Activated CD4-positive, alpha-beta T cell treated with anti-CD3 and anti-CD28 coated beads, Interleukin-2, amount 10 ng/mL, durations not matched to agents 7 days and 5 days (primary cell): ENCODE measurements around the gene OTOP2. TPM values are rescaled to one million over a fixed set of nuclear protein-coding genes. Genes with fewer than 3 reads are reported as not detected.
A peak's percentile ranks its signal among the peaks of the same experiment; 100 is the strongest.

Experiments
- CTCF ChIA-PET: fragments of 350-600 bp; sonication (Branson Sonifier 250); formaldehyde crosslinking; loops from one replicate; lab custom pipeline; 2021; ENCODE audit warnings: antibody characterized with exemption; lab: Charles Lee
- POLR2A ChIA-PET: fragments of 350-600 bp; sonication (Branson Sonifier 250); formaldehyde crosslinking; loops from one replicate; lab custom pipeline; 2021; ENCODE audit warnings: antibody characterized with exemption; lab: Charles Lee
- DNase-seq: peaks from one replicate; pipeline ENCODE4 v3.0.0-alpha.2; 2020
- H3K27ac Mint-ChIP-seq: one replicate; pipeline ENCODE4 v1.8.0; 2021; ENCODE audit warnings: mild to moderate bottlenecking, moderate library complexity, mixed read lengths
- H3K27me3 Mint-ChIP-seq: one replicate; pipeline ENCODE4 v1.8.0; 2021; ENCODE audit warnings: mixed read lengths
- H3K36me3 Mint-ChIP-seq: one replicate; pipeline ENCODE4 v1.8.0; 2021; ENCODE audit warnings: low read depth, mixed read lengths
- H3K4me1 Mint-ChIP-seq: one replicate; pipeline ENCODE4 v1.8.0; 2021; ENCODE audit warnings: mixed read lengths
- H3K4me3 Mint-ChIP-seq: one replicate; pipeline ENCODE4 v1.8.0; 2021; ENCODE audit warnings: mild to moderate bottlenecking, moderate library complexity, mixed read lengths
- H3K9me3 Mint-ChIP-seq: one replicate; pipeline ENCODE4 v1.8.0; 2021; ENCODE audit warnings: mixed read lengths
- total RNA-seq, 2 experiments: library from RNA; stranded (reverse); gene quantifications; one replicate each; pipeline ENCODE4 v1.2.3, GENCODE V29; 2021

OTOP2 gene
- total RNA-seq, 2 experiments from 2014 or later: not detected

GRCh38 chr17:74938194-74938950, 14.3 kb downstream of the OTOP2 start:
- no peaks in the 10 kb centered on the region for H3K36me3 Mint-ChIP-seq
- no peak overlapping the region for H3K27ac Mint-ChIP-seq
- H3K4me1 Mint-ChIP-seq: peaks cover 2% of the 10 kb centered on the region
- POLR2A ChIA-PET: interaction anchor here (0.6 kb wide), 1 partner anchor 19 kb away, joined by 3 read pairs; no protein-coding TSS in a partner anchor
- H3K4me3 Mint-ChIP-seq: no peak overlapping the region
- no peaks in the 10 kb centered on the region for H3K9me3 Mint-ChIP-seq
- CTCF ChIA-PET: interaction anchor here (0.6 to 1.2 kb wide), 4 partner anchors 9 to 830 kb away, joined by 3 to 4 read pairs (median 4); no protein-coding TSS in a partner anchor
- H3K27me3 Mint-ChIP-seq: peaks cover 57% of the 10 kb centered on the region
- DNase-seq: no peak

GRCh38 chr17:74939534-74939933, 15.5 kb downstream of the OTOP2 start:
- Mint-ChIP-seq H3K27me3 (peaks cover 51% of the 10 kb centered on the region), H3K4me3 (no peak overlapping the region), H3K4me1 (peaks cover 2% of the 10 kb centered on the region), H3K36me3 (no peaks in the 10 kb centered on the region), H3K27ac (peak overlapping the region; percentile 61), H3K9me3 (no peaks in the 10 kb centered on the region)
- ChIA-PET CTCF (interaction anchor here (0.6 to 1.2 kb wide), 3 partner anchors 8 to 288 kb away, joined by 3 to 7 read pairs (median 4); no protein-coding TSS in a partner anchor), POLR2A (no interaction called here)
- DNase-seq: no peak

GRCh38 chr17:74941128-74941725, 17.2 kb downstream of the OTOP2 start:
- Mint-ChIP-seq H3K27ac (no peak overlapping the region), H3K9me3 (no peaks in the 10 kb centered on the region), H3K4me3 (no peak overlapping the region), H3K4me1 (peaks cover 2% of the 10 kb centered on the region), H3K36me3 (no peaks in the 10 kb centered on the region), H3K27me3 (peaks cover 46% of the 10 kb centered on the region)
- POLR2A ChIA-PET: no interaction called here
- DNase-seq: no peak
- CTCF ChIA-PET: interaction anchor here (1.8 kb wide), 1 partner anchor 20 kb away, joined by 5 read pairs; no protein-coding TSS in a partner anchor

- Mint-ChIP-seq H3K27ac (no peak overlapping the region), H3K36me3 (no peaks in the 10 kb centered on the region), H3K9me3 (no peaks in the 10 kb centered on the region), H3K4me1 (peaks cover 2% of the 10 kb centered on the region), H3K27me3 (peaks cover 22% of the 10 kb centered on the region), H3K4me3 (no peak overlapping the region)
- ChIA-PET POLR2A (no interaction called here), CTCF (no interaction called here)
- no peak for DNase-seq
These were observed 19.9 kb downstream of the OTOP2 start for GRCh38 chr17:74943808-74944522.

- ChIA-PET POLR2A (no interaction called here), CTCF (interaction anchor here (0.6 to 1.0 kb wide), 2 partner anchors 15 to 51 kb away, joined by 3 to 4 read pairs; no protein-coding TSS in a partner anchor)
- no peak for DNase-seq
- H3K4me3 Mint-ChIP-seq: no peak overlapping the region
- no peaks in the 10 kb centered on the region for H3K36me3 Mint-ChIP-seq
- H3K4me1 Mint-ChIP-seq: no peaks in the 10 kb centered on the region
- H3K27ac Mint-ChIP-seq: no peak overlapping the region
- H3K9me3 Mint-ChIP-seq: no peaks in the 10 kb centered on the region
- H3K27me3 Mint-ChIP-seq: peaks cover 16% of the 10 kb centered on the region
These were observed 21.5 kb downstream of the OTOP2 start for GRCh38 chr17:74945543-74945942.

GRCh38 chr17:74946641-74947040, 22.6 kb downstream of the OTOP2 start:
- ChIA-PET CTCF (interaction anchor here (1.0 to 1.3 kb wide), 3 partner anchors 11 to 14 kb away, joined by 3 to 4 read pairs (median 3); no protein-coding TSS in a partner anchor), POLR2A (no interaction called here)
- no peak for DNase-seq
- no peaks in the 10 kb centered on the region for H3K9me3 Mint-ChIP-seq
- H3K27me3 Mint-ChIP-seq: peaks cover 12% of the 10 kb centered on the region
- no peak overlapping the region for H3K4me3 Mint-ChIP-seq
- no peaks in the 10 kb centered on the region for H3K4me1 Mint-ChIP-seq
- H3K36me3 Mint-ChIP-seq: no peaks in the 10 kb centered on the region
- H3K27ac Mint-ChIP-seq: no peak overlapping the region

- Mint-ChIP-seq H3K27me3 (peaks cover 9% of the 10 kb centered on the region), H3K27ac (no peak overlapping the region), H3K9me3 (no peaks in the 10 kb centered on the region), H3K4me1 (no peaks in the 10 kb centered on the region), H3K36me3 (no peaks in the 10 kb centered on the region), H3K4me3 (no peak overlapping the region)
- no peak for DNase-seq
- ChIA-PET CTCF (interaction anchor here (1.0 to 1.4 kb wide), 4 partner anchors 8 to 14 kb away, joined by 3 to 4 read pairs (median 4); no protein-coding TSS in a partner anchor), POLR2A (no interaction called here)
These were observed 23.1 kb downstream of the OTOP2 start for GRCh38 chr17:74947041-74947754.

- Mint-ChIP-seq H3K9me3 (no peaks in the 10 kb centered on the region), H3K36me3 (no peaks in the 10 kb centered on the region), H3K4me3 (no peak overlapping the region), H3K27ac (no peak overlapping the region), H3K27me3 (peaks cover 4% of the 10 kb centered on the region), H3K4me1 (no peaks in the 10 kb centered on the region)
- DNase-seq: no peak
- ChIA-PET POLR2A (no interaction called here), CTCF (interaction anchor here (1.6 to 2.8 kb wide), 3 partner anchors 8 to 12 kb away, joined by 4 to 15 read pairs (median 10); no protein-coding TSS in a partner anchor)
These were observed 25.5 kb downstream of the OTOP2 start for GRCh38 chr17:74949455-74950115.

GRCh38 chr17:74950207-74950606, 26.1 kb downstream of the OTOP2 start:
- CTCF ChIA-PET: interaction anchor here (2.0 to 2.8 kb wide), 2 partner anchors 7 to 12 kb away, joined by 10 to 15 read pairs; no protein-coding TSS in a partner anchor
- POLR2A ChIA-PET: no interaction called here
- H3K27ac Mint-ChIP-seq: no peak overlapping the region
- no peaks in the 10 kb centered on the region for H3K4me1 Mint-ChIP-seq
- no peak overlapping the region for H3K4me3 Mint-ChIP-seq
- H3K27me3 Mint-ChIP-seq: peaks cover 2% of the 10 kb centered on the region
- no peaks in the 10 kb centered on the region for H3K9me3 Mint-ChIP-seq
- DNase-seq: no peak
- H3K36me3 Mint-ChIP-seq: no peaks in the 10 kb centered on the region

- CTCF ChIA-PET: interaction anchor here (0.6 to 2.8 kb wide), 3 partner anchors 11 to 25 kb away, joined by 3 to 15 read pairs (median 4); no protein-coding TSS in a partner anchor
- Mint-ChIP-seq H3K4me3 (no peak overlapping the region), H3K36me3 (no peaks in the 10 kb centered on the region), H3K9me3 (no peaks in the 10 kb centered on the region), H3K27ac (no peak overlapping the region), H3K27me3 (no peaks in the 10 kb centered on the region), H3K4me1 (no peaks in the 10 kb centered on the region)
- POLR2A ChIA-PET: no interaction called here
- no peak for DNase-seq
These were observed 27.0 kb downstream of the OTOP2 start for GRCh38 chr17:74951065-74951464.

- Mint-ChIP-seq H3K4me1 (no peaks in the 10 kb centered on the region), H3K36me3 (no peaks in the 10 kb centered on the region), H3K27me3 (no peaks in the 10 kb centered on the region), H3K9me3 (no peaks in the 10 kb centered on the region), H3K27ac (no peak overlapping the region), H3K4me3 (no peak overlapping the region)
- POLR2A ChIA-PET: no interaction called here
- no peak for DNase-seq
- CTCF ChIA-PET: interaction anchor here (1.2 to 2.8 kb wide), 2 partner anchors 10 to 26 kb away, joined by 3 to 15 read pairs; no protein-coding TSS in a partner anchor
These were observed 27.8 kb downstream of the OTOP2 start for GRCh38 chr17:74951680-74952421.
